Gastrocnemius medialis (tissue), 4 donors: ENCODE measurements around the gene APLNR. TPM values are rescaled to one million over a fixed set of nuclear protein-coding genes. Genes with fewer than 3 reads are reported as not detected.
A peak's percentile ranks its signal among the peaks of the same experiment; 100 is the strongest.
"Not testable (repeated sequence)": the region's sequence is repeated elsewhere in the genome, so short reads cannot be mapped to it uniquely, and the experiment has no call there.

Source experiments
- ATAC-seq, 2 donors: fragments of 150-250 bp; one replicate each; pipeline ENCODE4 v1.9.1; 2016
- DNase-seq, 2 donors: peaks; one replicate each; pipeline ENCODE4 v3.0.0-alpha.2; 2019
- H3K27ac ChIP-seq, 4 donors: fragments of 200-600 bp; sonication (generic); 1 replicate in 1 of 4; 2 replicates in 3 of 4; pipeline ENCODE4 v1.5.1; 2016 to 2018; ENCODE audit warnings: mild to moderate bottlenecking in 2 of 4, moderate library complexity in 1 of 4
- H3K27me3 ChIP-seq, 3 donors: fragments of 200-600 bp; sonication (generic) in 2 of 3; 1 replicate in 1 of 3; 2 replicates in 2 of 3; pipeline versions ENCODE4 v1.5.1 to v1.6.0; 2016 to 2019; ENCODE audit warnings: mild to moderate bottlenecking in 1 of 3, moderate library complexity in 1 of 3
- H3K36me3 ChIP-seq, 2 donors: fragments of 200-600 bp; sonication (generic) in 1 of 2; one replicate each; pipeline ENCODE4 v1.5.1; 2017 to 2018
- H3K4me1 ChIP-seq, 2 donors: fragments of 200-600 bp; sonication (generic) in 1 of 2; one replicate each; pipeline ENCODE4 v1.5.1; 2016 to 2017; ENCODE audit warnings: mild to moderate bottlenecking in 2 of 2
- H3K4me3 ChIP-seq, 4 donors: fragments of 200-600 bp; sonication (generic) in 3 of 4; 1 replicate in 1 of 4; 2 replicates in 3 of 4; pipeline ENCODE4 v1.5.1; 2016 to 2019; ENCODE audit warnings: mild to moderate bottlenecking in 2 of 4
- H3K9me3 ChIP-seq, 3 donors: fragments of 200-600 bp; sonication (generic) in 2 of 3; 1 replicate in 1 of 3; 2 replicates in 2 of 3; pipeline ENCODE4 v1.5.1; 2016 to 2019
- CTCF ChIP-seq, 5 experiments: fragments of 450-650 bp in 3 of 5; fragments of 200-600 bp in 2 of 5; sonication (generic) in 2 of 5; IDR thresholded peaks in 4 of 5; conservative IDR thresholded peaks in 1 of 5; 1 replicate in 4 of 5; 2 replicates in 1 of 5; pipeline ENCODE4 v1.5.1; 2016 to 2019; ENCODE audit warnings: antibody characterized with exemption in 5 of 5, mild to moderate bottlenecking in 3 of 5, moderate library complexity in 3 of 5
- POLR2A ChIP-seq, 2 donors: fragments of 450-650 bp; IDR thresholded peaks; one replicate each; pipeline ENCODE4 v1.6.1; 2017; ENCODE audit warnings: antibody characterized with exemption in 2 of 2, mild to moderate bottlenecking in 2 of 2, moderate library complexity in 2 of 2
- in situ Hi-C, 4 donors: fragments of 200-750 bp; cut with MboI; loops; one replicate each; pipeline versions ENCODE4 v1.15.0 to v1.8.0; 2017; ENCODE audit warnings: low sequenced_read_pairs in 4 of 4
- intact Hi-C: fragments of 100-400 bp; cut with DNase I; formaldehyde crosslinking; loops from one replicate; pipeline ENCODE4 v1.15.1; 2023; ENCODE audit warnings: low total_unique reads
- total RNA-seq, 4 donors: library from RNA; depleted of rRNA; stranded (reverse); fragments of >200 nt; gene quantifications; one replicate each; pipeline versions ENCODE4 v1.1.0 to v1.2.3, GENCODE V29; 2016

Gene APLNR
- 1 to 10 TPM in 1 of 4 donors, under 1 TPM in 3; 0.32 to 3.7 (median 0.64) TPM for total RNA-seq

- no peaks in the 10 kb centered on the region for H3K4me1 ChIP-seq
- no peaks in the 10 kb centered on the region for H3K27me3 ChIP-seq
- H3K27ac ChIP-seq: peak within 1 kb of the TSS in 3 of 4 donors; percentile 36 to 70 (median 50)
- TF ChIP-seq CTCF (IDR thresholded peaks at IDR 0.05 in 4 of 5, conservative IDR thresholded peaks at IDR 0.05 in 1 of 5) (no peak), POLR2A (IDR thresholded peaks at IDR 0.05) (no peak)
- H3K9me3 ChIP-seq: no peaks in the 10 kb centered on the region
- intact Hi-C loops: loop anchor here (5.0 kb wide), 1 partner anchor 35 kb away; no protein-coding TSS in a partner anchor
- peak in 1 of 2 donors; percentile 20 for ATAC-seq
- peak within 1 kb of the TSS in 3 of 4 donors; percentile 6 to 35 (median 25) for H3K4me3 ChIP-seq
- no peak for DNase-seq
- in situ Hi-C loops: loop anchor here in 1 of 4 donors (25.0 kb wide), 1 partner anchor 100 kb away; the partner anchor contains the start of genes P2RX3 and SSRP1
- H3K36me3 ChIP-seq: no peaks in the 10 kb centered on the region
These were observed at the start of gene APLNR for GRCh38 chr11:57237204-57237681. Gene APLNR (minus strand): TSS chr11:57237250. CDS start chr11:57237004, 246 bp downstream.

GRCh38 chr11:57283231-57283990, 46.4 kb upstream of the APLNR start:
- Histone ChIP-seq H3K4me1 (peaks cover 2 to 5% of the 10 kb centered on the region in 2 donors), H3K27me3 (no peaks in the 10 kb centered on the region), H3K36me3 (no peaks in the 10 kb centered on the region), H3K9me3 (no peaks in the 10 kb centered on the region), H3K4me3 (no peak overlapping the region), H3K27ac (no peak overlapping the region)
- no peak for DNase-seq
- ATAC-seq: no peak
- in situ Hi-C loops: no loop called here
- intact Hi-C loops: no loop called here
- TF ChIP-seq CTCF (IDR thresholded peaks at IDR 0.05 in 4 of 5, conservative IDR thresholded peaks at IDR 0.05 in 1 of 5) (no peak), POLR2A (IDR thresholded peaks at IDR 0.05) (no peak)

- DNase-seq, H3K4me3 ChIP-seq, in situ Hi-C loops, H3K27ac ChIP-seq, ATAC-seq, H3K27me3 ChIP-seq, intact Hi-C loops, H3K36me3 ChIP-seq, H3K9me3 ChIP-seq: not testable (repeated sequence)
- H3K4me1 ChIP-seq: peaks cover 16 to 21% of the 10 kb centered on the region in 2 donors
These were observed 44.5 kb upstream of the APLNR start for GRCh38 chr11:57281546-57281945.

- H3K36me3 ChIP-seq: no peaks in the 10 kb centered on the region
- intact Hi-C loops: no loop called here
- H3K9me3 ChIP-seq: no peaks in the 10 kb centered on the region
- peaks cover 16 to 22% of the 10 kb centered on the region in 2 donors for H3K4me1 ChIP-seq
- peak overlapping the region in 1 of 4 donors; percentile 73 for H3K27ac ChIP-seq
- DNase-seq: no peak
- ATAC-seq: no peak
- in situ Hi-C loops: no loop called here
- H3K4me3 ChIP-seq: no peak overlapping the region
- H3K27me3 ChIP-seq: no peaks in the 10 kb centered on the region
- TF ChIP-seq CTCF (IDR thresholded peaks at IDR 0.05 in 4 of 5, conservative IDR thresholded peaks at IDR 0.05 in 1 of 5): no peak
These were observed 42.1 kb upstream of the APLNR start for GRCh38 chr11:57279116-57279515.

GRCh38 chr11:57278721-57279095, 41.7 kb upstream of the APLNR start:
- in situ Hi-C loops (no loop called here), intact Hi-C loops (no loop called here)
- ATAC-seq: no peak

More at GRCh38 chr11:57278721-57279095, 41.7 kb upstream of the APLNR start:
- Histone ChIP-seq H3K9me3 (no peaks in the 10 kb centered on the region), H3K4me3 (no peak overlapping the region), H3K27ac (peak overlapping the region in 3 of 4 donors; percentile 67 to 73 (median 73)), H3K4me1 (peaks cover 16 to 22% of the 10 kb centered on the region in 2 donors), H3K27me3 (no peaks in the 10 kb centered on the region), H3K36me3 (no peaks in the 10 kb centered on the region)
- no peak for TF ChIP-seq CTCF (IDR thresholded peaks at IDR 0.05 in 4 of 5, conservative IDR thresholded peaks at IDR 0.05 in 1 of 5)
- no peak for TF ChIP-seq POLR2A (IDR thresholded peaks at IDR 0.05)
- DNase-seq: no peak
